ENCODE measurements around the gene DIPK1A. TPM values are rescaled to one million over a fixed set of nuclear protein-coding genes. Genes with fewer than 3 reads are reported as not detected.
A peak's percentile ranks its signal among the peaks of the same experiment; 100 is the strongest.

The DIPK1A gene
- total RNA-seq, 1 experiment from 2014 or later = 1.0 TPM

- BruUV-seq (replicated peaks) = no TSS peak
- no peaks in the 10 kb centered on the region for H3K9me3 ChIP-seq (ENCODE audit: low read length)
- ATAC-seq (peak; percentile 68), DNase-seq (peak; percentile 59)
- no peaks in the 10 kb centered on the region for H4K20me1 ChIP-seq (ENCODE audit: low read length)
- no peak overlapping the region for H3K27ac ChIP-seq (ENCODE audit: low read length)
- H2AFZ ChIP-seq (ENCODE audit: low read length) = no peak overlapping the region
- no peaks in the 10 kb centered on the region for H3K36me3 ChIP-seq (ENCODE audit: low read depth, low read length)
- no peak overlapping the region for H3K4me2 ChIP-seq (ENCODE audit: low read length)
- H3K4me1 ChIP-seq (ENCODE audit: insufficient read depth, low read length) = no peaks in the 10 kb centered on the region
- POLR2A ChIA-PET (ENCODE audit: unreplicated experiment) = no interaction called here
- H3K9ac ChIP-seq (ENCODE audit: low read length) = no peak overlapping the region
- intact Hi-C loops (cut with micrococcal nuclease) = loop anchor here (1.0 to 2.0 kb wide), 3 partner anchors 26 to 94 kb away; no protein-coding TSS in a partner anchor
- no peaks in the 10 kb centered on the region for H3F3A ChIP-seq (ENCODE audit: low read length, unreplicated experiment)
- H3K9me2 ChIP-seq (replicated peaks; ENCODE audit: low read length) = no peaks in the 10 kb centered on the region
- no peak overlapping the region for H3K4me3 ChIP-seq (ENCODE audit: low read length)
- H3K79me2 ChIP-seq (ENCODE audit: low read length) = no peaks in the 10 kb centered on the region
- TF ChIP-seq CTCF (conservative IDR thresholded peaks at IDR 0.05; ENCODE audit: low read depth, low read length) = peak; percentile 81
- TF ChIP-seq EZH2phosphoT487 (IDR thresholded peaks at IDR 0.05; ENCODE audit: borderline replicate concordance, low read length) = no peak
- TF ChIP-seq EZH2 (IDR thresholded peaks at IDR 0.05; ENCODE audit: low read length, unreplicated experiment) = no peak
- H3K27me3 ChIP-seq (ENCODE audit: low read length) = no peaks in the 10 kb centered on the region
- CTCF ChIA-PET = no interaction called here
These were observed 7.1 kb upstream of the DIPK1A start for GRCh38 chr1:92968138-92969032.

GRCh38 chr1:92964998-92965397, 3.7 kb upstream of the DIPK1A start:
- no peak overlapping the region for H2AFZ ChIP-seq (ENCODE audit: low read length)
- no peaks in the 10 kb centered on the region for H4K20me1 ChIP-seq (ENCODE audit: low read length)
- H3K9me3 ChIP-seq (ENCODE audit: low read length) = no peaks in the 10 kb centered on the region
- no peak overlapping the region for H3K27ac ChIP-seq (ENCODE audit: low read length)
- DNase-seq (no peak), ATAC-seq (no peak)
- no peaks in the 10 kb centered on the region for H3K27me3 ChIP-seq (ENCODE audit: low read length)
- BruUV-seq (replicated peaks) = no TSS peak
- H3K4me3 ChIP-seq (ENCODE audit: low read length) = no peak overlapping the region
- CTCF ChIA-PET = no interaction called here
- no peak overlapping the region for H3K9ac ChIP-seq (ENCODE audit: low read length)
- no peaks in the 10 kb centered on the region for H3K9me2 ChIP-seq (replicated peaks; ENCODE audit: low read length)
- H3K36me3 ChIP-seq (ENCODE audit: low read depth, low read length) = no peaks in the 10 kb centered on the region
- peaks cover 9% of the 10 kb centered on the region for H3K4me1 ChIP-seq (ENCODE audit: insufficient read depth, low read length)
- H3F3A ChIP-seq (ENCODE audit: low read length, unreplicated experiment) = no peaks in the 10 kb centered on the region
- no peaks in the 10 kb centered on the region for H3K79me2 ChIP-seq (ENCODE audit: low read length)
- TF ChIP-seq EZH2 (IDR thresholded peaks at IDR 0.05; ENCODE audit: low read length, unreplicated experiment) (no peak), EZH2phosphoT487 (IDR thresholded peaks at IDR 0.05; ENCODE audit: borderline replicate concordance, low read length) (no peak), CTCF (conservative IDR thresholded peaks at IDR 0.05; ENCODE audit: low read depth, low read length) (no peak)
- intact Hi-C loops (cut with micrococcal nuclease) = no loop called here
- POLR2A ChIA-PET (ENCODE audit: unreplicated experiment) = no interaction called here
- H3K4me2 ChIP-seq (ENCODE audit: low read length) = no peak overlapping the region

- BruUV-seq (replicated peaks) = no TSS peak
- no peak for ATAC-seq
- Histone ChIP-seq H3K4me2 (ENCODE audit: low read length) (no peak overlapping the region), H3K4me1 (ENCODE audit: insufficient read depth, low read length) (peaks cover 10% of the 10 kb centered on the region), H3K79me2 (ENCODE audit: low read length) (no peaks in the 10 kb centered on the region), H3K9me3 (ENCODE audit: low read length) (no peaks in the 10 kb centered on the region), H4K20me1 (ENCODE audit: low read length) (no peaks in the 10 kb centered on the region), H3K4me3 (ENCODE audit: low read length) (no peak overlapping the region), H3K27ac (ENCODE audit: low read length) (no peak overlapping the region), H3K9me2 (replicated peaks; ENCODE audit: low read length) (no peaks in the 10 kb centered on the region), H3K9ac (ENCODE audit: low read length) (no peak overlapping the region), H3K36me3 (ENCODE audit: low read depth, low read length) (no peaks in the 10 kb centered on the region), H2AFZ (ENCODE audit: low read length) (no peak overlapping the region), H3F3A (ENCODE audit: low read length, unreplicated experiment) (no peaks in the 10 kb centered on the region), H3K27me3 (ENCODE audit: low read length) (no peaks in the 10 kb centered on the region)
- no peak for DNase-seq
- POLR2A ChIA-PET (ENCODE audit: unreplicated experiment) = no interaction called here
- TF ChIP-seq EZH2phosphoT487 (IDR thresholded peaks at IDR 0.05; ENCODE audit: borderline replicate concordance, low read length) (no peak), EZH2 (IDR thresholded peaks at IDR 0.05; ENCODE audit: low read length, unreplicated experiment) (no peak), CTCF (conservative IDR thresholded peaks at IDR 0.05; ENCODE audit: low read depth, low read length) (no peak)
- intact Hi-C loops (cut with micrococcal nuclease) = no loop called here
- CTCF ChIA-PET = no interaction called here
These were observed 3.1 kb upstream of the DIPK1A start for GRCh38 chr1:92964316-92964715.
